ENCODE measurements around the gene EPB41L2.
A peak's percentile ranks its signal among the peaks of the same experiment; 100 is the strongest.

EPB41L2 gene

GRCh38 chr6:130893277-130893676 lies 169.8 kb downstream of the EPB41L2 start:
- Mint-ChIP-seq H3K9me3 (no peaks in the 10 kb centered on the region), H3K4me1 (peaks cover 5% of the 10 kb centered on the region), H3K27ac (no peak overlapping the region), H3K36me3 (no peaks in the 10 kb centered on the region), H3K4me3 (no peak overlapping the region)
- no peak for DNase-seq (ENCODE audit: low spot score in 2 of 2)
- peak; percentile 19 for ATAC-seq

GRCh38 chr6:130890521-130890971 lies 172.5 kb downstream of the EPB41L2 start:
- DNase-seq (ENCODE audit: low spot score in 2 of 2) (no peak), ATAC-seq (no peak)
- H3K4me3 Mint-ChIP-seq: no peak overlapping the region

GRCh38 chr6:130889423-130889822 lies 173.6 kb downstream of the EPB41L2 start:
- H3K27ac Mint-ChIP-seq: no peak overlapping the region
- H3K4me3 Mint-ChIP-seq: no peak overlapping the region
- H3K4me1 Mint-ChIP-seq: peaks cover 5% of the 10 kb centered on the region
- DNase-seq (ENCODE audit: low spot score in 2 of 2) (no peak), ATAC-seq (no peak)
- H3K36me3 Mint-ChIP-seq: no peaks in the 10 kb centered on the region
- H3K9me3 Mint-ChIP-seq: no peaks in the 10 kb centered on the region

More at GRCh38 chr6:130890521-130890971, 172.5 kb downstream of the EPB41L2 start:
- Mint-ChIP-seq H3K9me3 (no peaks in the 10 kb centered on the region), H3K36me3 (no peaks in the 10 kb centered on the region), H3K27ac (no peak overlapping the region), H3K4me1 (peaks cover 5% of the 10 kb centered on the region)

GRCh38 chr6:130888246-130888645 lies 174.8 kb downstream of the EPB41L2 start:
- no peak overlapping the region for H3K4me3 Mint-ChIP-seq
- H3K9me3 Mint-ChIP-seq: no peaks in the 10 kb centered on the region
- no peaks in the 10 kb centered on the region for H3K36me3 Mint-ChIP-seq
- no peaks in the 10 kb centered on the region for H3K4me1 Mint-ChIP-seq
- no peak for ATAC-seq
- H3K27ac Mint-ChIP-seq: no peak overlapping the region
- DNase-seq (ENCODE audit: low spot score in 2 of 2): no peak

GRCh38 chr6:130886966-130887365 lies 176.1 kb downstream of the EPB41L2 start:
- H3K36me3 Mint-ChIP-seq: no peaks in the 10 kb centered on the region
- DNase-seq (ENCODE audit: low spot score in 2 of 2): no peak
- H3K27ac Mint-ChIP-seq: no peak overlapping the region
- no peak overlapping the region for H3K4me3 Mint-ChIP-seq
- no peaks in the 10 kb centered on the region for H3K9me3 Mint-ChIP-seq
- H3K4me1 Mint-ChIP-seq: no peaks in the 10 kb centered on the region
- ATAC-seq: no peak

- Mint-ChIP-seq H3K36me3 (no peaks in the 10 kb centered on the region), H3K27ac (no peak overlapping the region), H3K4me1 (no peaks in the 10 kb centered on the region), H3K4me3 (no peak overlapping the region), H3K9me3 (no peaks in the 10 kb centered on the region)
- ATAC-seq (peak; percentile 78), DNase-seq (ENCODE audit: low spot score in 2 of 2) (peak; percentile 51 to 73)
These were observed 177.5 kb downstream of the EPB41L2 start for GRCh38 chr6:130885392-130886192.

GRCh38 chr6:130882370-130882769 lies 180.7 kb downstream of the EPB41L2 start:
- Mint-ChIP-seq H3K36me3 (no peaks in the 10 kb centered on the region), H3K27ac (no peak overlapping the region), H3K4me3 (no peak overlapping the region), H3K9me3 (no peaks in the 10 kb centered on the region), H3K4me1 (no peaks in the 10 kb centered on the region)
- no peak for DNase-seq (ENCODE audit: low spot score in 2 of 2)
- no peak for ATAC-seq

- H3K4me3 Mint-ChIP-seq: no peak overlapping the region
- ATAC-seq: no peak
- no peaks in the 10 kb centered on the region for H3K9me3 Mint-ChIP-seq
- no peak overlapping the region for H3K27ac Mint-ChIP-seq
- H3K4me1 Mint-ChIP-seq: no peaks in the 10 kb centered on the region
- H3K36me3 Mint-ChIP-seq: no peaks in the 10 kb centered on the region
- no peak for DNase-seq (ENCODE audit: low spot score in 2 of 2)
These were observed 183.2 kb downstream of the EPB41L2 start for GRCh38 chr6:130879826-130880225.

GRCh38 chr6:130873746-130874145 lies 189.3 kb downstream of the EPB41L2 start:
- no peaks in the 10 kb centered on the region for H3K9me3 Mint-ChIP-seq
- ATAC-seq: no peak
- DNase-seq (ENCODE audit: low spot score in 2 of 2): no peak
- no peak overlapping the region for H3K27ac Mint-ChIP-seq
- H3K4me3 Mint-ChIP-seq: no peak overlapping the region
- peaks cover 5% of the 10 kb centered on the region for H3K4me1 Mint-ChIP-seq
- H3K36me3 Mint-ChIP-seq: no peaks in the 10 kb centered on the region

- ATAC-seq: no peak
- Mint-ChIP-seq H3K4me1 (peaks cover 5% of the 10 kb centered on the region), H3K27ac (no peak overlapping the region)
These were observed 190.6 kb downstream of the EPB41L2 start for GRCh38 chr6:130872250-130873095.

GRCh38 chr6:130870179-130870880 lies 192.7 kb downstream of the EPB41L2 start:
- DNase-seq (ENCODE audit: low spot score in 2 of 2) (no peak), ATAC-seq (no peak)
- Mint-ChIP-seq H3K9me3 (no peaks in the 10 kb centered on the region), H3K27ac (no peak overlapping the region), H3K4me3 (no peak overlapping the region), H3K36me3 (no peaks in the 10 kb centered on the region), H3K4me1 (peaks cover 5% of the 10 kb centered on the region)

More at GRCh38 chr6:130872250-130873095, 190.6 kb downstream of the EPB41L2 start:
- Mint-ChIP-seq H3K9me3 (no peaks in the 10 kb centered on the region), H3K4me3 (no peak overlapping the region), H3K36me3 (no peaks in the 10 kb centered on the region)
- peak; percentile 61 to 79 for DNase-seq (ENCODE audit: low spot score in 2 of 2)

- ATAC-seq (no peak), DNase-seq (ENCODE audit: low spot score in 2 of 2) (no peak)
- no peaks in the 10 kb centered on the region for H3K9me3 Mint-ChIP-seq
- no peak overlapping the region for H3K27ac Mint-ChIP-seq
- H3K4me1 Mint-ChIP-seq: peaks cover 5% of the 10 kb centered on the region
- no peaks in the 10 kb centered on the region for H3K36me3 Mint-ChIP-seq
- H3K4me3 Mint-ChIP-seq: no peak overlapping the region
These were observed 193.4 kb downstream of the EPB41L2 start for GRCh38 chr6:130869681-130870080.

GRCh38 chr6:130865793-130866192 lies 197.3 kb downstream of the EPB41L2 start:
- Mint-ChIP-seq H3K4me1 (no peaks in the 10 kb centered on the region), H3K27ac (no peak overlapping the region), H3K36me3 (no peaks in the 10 kb centered on the region), H3K9me3 (no peaks in the 10 kb centered on the region), H3K4me3 (no peak overlapping the region)
- ATAC-seq (no peak), DNase-seq (ENCODE audit: low spot score in 2 of 2) (no peak)

- H3K4me1 Mint-ChIP-seq: no peaks in the 10 kb centered on the region
- H3K4me3 Mint-ChIP-seq: no peak overlapping the region
- H3K36me3 Mint-ChIP-seq: no peaks in the 10 kb centered on the region
- no peak overlapping the region for H3K27ac Mint-ChIP-seq
- DNase-seq (ENCODE audit: low spot score in 2 of 2) (no peak), ATAC-seq (no peak)
- no peaks in the 10 kb centered on the region for H3K9me3 Mint-ChIP-seq
These were observed 198.7 kb downstream of the EPB41L2 start for GRCh38 chr6:130864344-130864743.
